Measurements from ENCODE around the gene SSPN.

GRCh38 chr12:26177283-26177682 is 18.1 kb upstream of the SSPN start:
- TF ChIP-seq CTCF (IDR thresholded peaks at IDR 0.05) (no peak), POLR2A (IDR thresholded peaks at IDR 0.05) (no peak), POLR2AphosphoS5 (IDR thresholded peaks at IDR 0.05) (no peak), EP300 (IDR thresholded peaks at IDR 0.05) (no peak)
